ENCODE measurements around the gene PARD3B.

- no peak for TF ChIP-seq CTCF (IDR thresholded peaks at IDR 0.05)
- no peak for TF ChIP-seq POLR2A (IDR thresholded peaks at IDR 0.05)
- no peak for TF ChIP-seq POLR2AphosphoS5 (IDR thresholded peaks at IDR 0.05; ENCODE audit: insufficient read depth in 1 of 2, low read depth in 1 of 2)
These were observed 488.8 kb downstream of the PARD3B start for GRCh38 chr2:205034034-205034433.
